Stomach (tissue), 9 donors: ENCODE data around the gene ZFAND2B. TPM values are rescaled to one million over a fixed set of nuclear protein-coding genes. Genes with fewer than 3 reads are reported as not detected.

Source experiments
- DNase-seq, 2 donors: peaks; one replicate each; pipeline versions ENCODE4 v3.0.0 to v3.0.0-alpha.2; 2013 to 2019
- H3K27ac ChIP-seq, 5 donors: fragments of 200-600 bp in 4 of 5; sonication (generic) in 4 of 5; one replicate each; pipeline ENCODE4 v1.5.1; 2013 to 2019; ENCODE audit warnings: mild to moderate bottlenecking in 1 of 5, moderate library complexity in 1 of 5
- H3K27me3 ChIP-seq, 3 donors: fragments of 200-600 bp; sonication (generic); one replicate each; pipeline ENCODE4 v1.5.1; 2017 to 2019; ENCODE audit warnings: mixed run types in 1 of 3
- H3K36me3 ChIP-seq, 4 donors: fragments of 200-600 bp; sonication (generic); 1 replicate in 3 of 4; 2 replicates in 1 of 4; pipeline ENCODE4 v1.5.1; 2016 to 2019
- H3K4me1 ChIP-seq, 4 donors: fragments of 200-600 bp; sonication (generic); one replicate each; pipeline ENCODE4 v1.5.1; 2016 to 2019
- H3K4me3 ChIP-seq, 4 donors: fragments of 200-600 bp; sonication (generic) in 3 of 4; one replicate each; pipeline ENCODE4 v1.5.1; 2016 to 2019; ENCODE audit warnings: mild to moderate bottlenecking in 1 of 4
- H3K9me3 ChIP-seq, 4 donors: fragments of 200-600 bp; sonication (generic); one replicate each; pipeline ENCODE4 v1.5.1; 2016 to 2019
- EP300 ChIP-seq: sonication (generic); formaldehyde crosslinking; IDR thresholded peaks from one replicate; pipeline ENCODE4 v1.6.1; 2017; ENCODE audit warnings: antibody characterized with exemption
- POLR2A ChIP-seq, 4 donors: fragments of 450-650 bp; IDR thresholded peaks; one replicate each; pipeline ENCODE4 v1.6.1; 2016; ENCODE audit warnings: antibody characterized with exemption in 4 of 4, control low read depth in 2 of 4, mild to moderate bottlenecking in 1 of 4, moderate library complexity in 1 of 4
- POLR2AphosphoS5 ChIP-seq, 3 donors: sonication (generic); formaldehyde crosslinking; IDR thresholded peaks; one replicate each; pipeline ENCODE4 v1.6.1; 2016; ENCODE audit warnings: antibody characterized with exemption in 3 of 3
- WGBS, 5 donors: extraction: QIAGEN DNeasy Blood & Tissue Kit in 3 of 5; methylation state at CpG; one replicate each; pipeline versions ENCODE4 v1.1.5 to v1.1.7; 2013 to 2018; 5-methylcytosine and 5-hydroxymethylcytosine counted together
- intact Hi-C: fragments of 100-400 bp; cut with DNase I; formaldehyde crosslinking; loops from one replicate; pipeline ENCODE4 v1.15.1; 2023; ENCODE audit warnings: low total_unique reads
- polyA plus RNA-seq, 3 donors: library from polyadenylated mRNA; stranded (reverse); fragments of 200-250 nt; gene quantifications; one replicate each; pipeline ENCODE4 v1.2.3, GENCODE V29; 2013
- total RNA-seq, 5 donors: library from RNA; depleted of rRNA; stranded (reverse); fragments of >200 nt; gene quantifications; one replicate each; pipeline versions ENCODE4 v1.1.0 to v1.2.3, GENCODE V29; 2014 to 2016
- TF ChIP-seq, protein P1 (sequence below), 7 experiments: fragments of 450-650 bp in 4 of 7; fragments of 200-600 bp in 3 of 7; sonication (generic) in 3 of 7; IDR thresholded peaks; one replicate each; pipeline ENCODE4 v1.5.1; 2016 to 2019; ENCODE audit warnings: antibody characterized with exemption in 7 of 7, control low read depth in 2 of 7, mild to moderate bottlenecking in 1 of 7
- donor health status: healthy with polysubstance abuse.
- donor health status: Bipolar disorder and iron deficiency.
- donor health status: healthy.

Gene ZFAND2B
- total and polyA plus RNA-seq, 8 donors, result 21.3 to 81.3 (median 44.7) TPM

DNA sequence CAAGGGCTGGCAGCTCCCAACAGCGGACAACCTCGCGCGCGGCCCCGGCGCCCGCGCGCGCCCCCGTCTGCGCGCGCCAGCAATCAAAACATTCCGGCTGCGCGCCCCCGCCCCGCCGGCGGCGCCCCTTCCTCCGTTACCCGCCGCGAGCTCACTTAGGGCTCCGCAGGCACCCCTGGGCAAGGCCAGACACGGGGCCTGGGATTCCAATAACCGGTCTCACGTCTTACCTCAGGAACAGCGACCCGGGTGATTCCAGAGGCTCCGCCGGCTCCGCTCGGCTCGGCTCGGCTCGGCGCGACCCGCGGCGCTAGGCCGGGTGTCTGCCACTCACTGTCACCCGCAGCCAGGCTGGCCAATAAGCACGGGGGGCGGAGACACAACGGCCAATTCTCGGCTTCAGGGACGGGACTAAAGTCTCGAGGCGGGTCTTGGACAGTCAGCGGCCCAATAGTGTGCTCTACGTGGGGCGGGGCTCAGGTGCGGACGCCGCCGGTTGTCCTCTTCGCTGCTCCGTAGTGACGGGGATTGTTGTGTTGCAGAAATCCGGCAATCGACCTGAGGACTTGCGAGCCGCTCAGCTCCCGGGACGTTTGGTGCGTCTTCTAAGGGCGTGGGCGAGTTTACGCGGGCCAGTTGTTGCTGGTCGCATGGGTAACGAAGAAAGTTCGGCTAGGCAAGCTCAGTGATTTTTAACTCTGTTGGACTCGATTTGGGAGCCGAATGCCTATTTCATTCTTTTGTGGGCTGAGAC is 22.9 kb downstream of the ZFAND2B start, which contains the start of the genes ANKZF1 and ATG9A:
Gene ANKZF1, plus strand, starts transcription at position 502 of the 754 bp plus-strand sequence. CDS start 452 bp downstream, outside the sequence.
Gene ATG9A, minus strand, starts transcription at position 332 of the 754 bp plus-strand sequence. CDS start 1,612 bp downstream, outside the sequence.
- H3K9me3 ChIP-seq, result no peaks in the 10 kb centered on the region
- DNase-seq, result peak; percentile 99 to 100
- TF ChIP-seq POLR2A (IDR thresholded peaks at IDR 0.05) (peak in 2 of 4 donors; percentile 32 to 79), POLR2AphosphoS5 (IDR thresholded peaks at IDR 0.05) (peak; percentile 95 to 98 (median 96))
- TF ChIP-seq, protein P1, sequence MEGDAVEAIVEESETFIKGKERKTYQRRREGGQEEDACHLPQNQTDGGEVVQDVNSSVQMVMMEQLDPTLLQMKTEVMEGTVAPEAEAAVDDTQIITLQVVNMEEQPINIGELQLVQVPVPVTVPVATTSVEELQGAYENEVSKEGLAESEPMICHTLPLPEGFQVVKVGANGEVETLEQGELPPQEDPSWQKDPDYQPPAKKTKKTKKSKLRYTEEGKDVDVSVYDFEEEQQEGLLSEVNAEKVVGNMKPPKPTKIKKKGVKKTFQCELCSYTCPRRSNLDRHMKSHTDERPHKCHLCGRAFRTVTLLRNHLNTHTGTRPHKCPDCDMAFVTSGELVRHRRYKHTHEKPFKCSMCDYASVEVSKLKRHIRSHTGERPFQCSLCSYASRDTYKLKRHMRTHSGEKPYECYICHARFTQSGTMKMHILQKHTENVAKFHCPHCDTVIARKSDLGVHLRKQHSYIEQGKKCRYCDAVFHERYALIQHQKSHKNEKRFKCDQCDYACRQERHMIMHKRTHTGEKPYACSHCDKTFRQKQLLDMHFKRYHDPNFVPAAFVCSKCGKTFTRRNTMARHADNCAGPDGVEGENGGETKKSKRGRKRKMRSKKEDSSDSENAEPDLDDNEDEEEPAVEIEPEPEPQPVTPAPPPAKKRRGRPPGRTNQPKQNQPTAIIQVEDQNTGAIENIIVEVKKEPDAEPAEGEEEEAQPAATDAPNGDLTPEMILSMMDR (IDR thresholded peaks at IDR 0.05), result no peak
- H3K27me3 ChIP-seq, result no peaks in the 10 kb centered on the region
- H3K4me3 ChIP-seq, result peak within 1 kb of the TSS; percentile 64 to 82 (median 78)
- intact Hi-C loops, result loop anchor here (10.0 kb wide), 1 partner anchor 55 kb away; no protein-coding TSS in a partner anchor
- H3K36me3 ChIP-seq, result peaks cover 37 to 59% (median 53%) of the 10 kb centered on the region in 4 donors
- peak within 1 kb of the TSS; percentile 95 to 98 (median 96) for H3K27ac ChIP-seq
- 0 to 1% (median 1%) methylated on average over 34 to 80 of the region's 80 CpGs for WGBS, 5 donors
- peaks cover 19 to 57% (median 38%) of the 10 kb centered on the region in 4 donors for H3K4me1 ChIP-seq

DNA sequence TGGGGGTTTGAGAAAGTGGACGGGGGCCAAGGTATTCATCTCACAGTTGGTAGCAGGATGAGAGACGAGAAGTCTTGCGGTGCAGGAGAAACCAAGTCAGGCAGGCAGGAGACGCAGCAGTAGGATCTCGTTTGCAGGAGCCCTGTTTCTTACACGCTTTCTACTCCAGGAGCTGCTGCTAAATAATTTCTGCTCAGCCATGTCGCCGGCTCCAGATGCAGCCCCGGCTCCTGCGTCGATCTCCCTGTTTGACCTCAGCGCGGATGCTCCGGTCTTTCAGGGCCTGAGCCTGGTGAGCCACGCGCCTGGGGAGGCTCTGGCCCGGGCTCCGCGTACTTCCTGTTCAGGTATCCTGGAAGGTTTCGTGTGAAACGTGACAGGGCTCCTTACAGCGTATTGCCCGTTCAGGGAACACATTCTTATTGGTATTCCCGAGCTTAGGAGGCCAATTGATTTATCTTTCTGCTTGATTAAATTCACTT is 23.5 kb downstream of the ZFAND2B start:
- H3K27me3 ChIP-seq, result no peaks in the 10 kb centered on the region
- H3K4me1 ChIP-seq, result peaks cover 19 to 57% (median 38%) of the 10 kb centered on the region in 4 donors
- peak; percentile 73 to 87 for DNase-seq
- 0 to 1% (median 0%) methylated on average over 20 to 24 of the region's 24 CpGs for WGBS, 5 donors
- peak overlapping the region; percentile 95 to 98 (median 96) for H3K27ac ChIP-seq
- TF ChIP-seq POLR2A (IDR thresholded peaks at IDR 0.05) (no peak), EP300 (no peak), POLR2AphosphoS5 (IDR thresholded peaks at IDR 0.05) (no peak)
- TF ChIP-seq, protein P1 (IDR thresholded peaks at IDR 0.05), result no peak
- no peaks in the 10 kb centered on the region for H3K9me3 ChIP-seq
- intact Hi-C loops, result no loop called here
- peak overlapping the region; percentile 64 to 82 (median 78) for H3K4me3 ChIP-seq
- H3K36me3 ChIP-seq, result peaks cover 37 to 59% (median 53%) of the 10 kb centered on the region in 4 donors

DNA sequence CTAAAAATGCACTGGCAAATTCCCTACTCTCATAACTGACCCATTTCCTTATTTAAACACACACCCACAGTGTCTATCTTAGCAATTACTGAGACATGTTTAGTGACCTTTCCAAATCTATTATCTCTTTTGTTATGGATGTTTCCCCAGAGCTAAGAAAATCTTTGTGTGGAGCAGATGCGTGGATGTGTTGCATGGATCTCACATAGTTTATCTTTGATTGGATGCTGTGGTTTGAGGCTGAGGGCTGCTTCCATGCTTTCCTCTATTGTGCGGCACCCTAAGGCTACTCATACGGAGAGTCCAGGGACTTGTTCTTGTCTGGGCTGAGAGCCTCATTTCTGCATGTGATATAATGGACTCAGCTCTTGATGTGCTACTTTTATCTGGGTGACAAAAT is 27.7 kb downstream of the ZFAND2B start:
- H3K9me3 ChIP-seq, result no peaks in the 10 kb centered on the region
- no peak overlapping the region for H3K4me3 ChIP-seq
- peaks cover 67 to 76% (median 75%) of the 10 kb centered on the region in 4 donors for H3K36me3 ChIP-seq
- intact Hi-C loops, result no loop called here
- H3K27me3 ChIP-seq, result no peaks in the 10 kb centered on the region
- no peak overlapping the region for H3K27ac ChIP-seq
- DNase-seq, result no peak
- WGBS, 5 donors, result 78 to 96% (median 92%) methylated on average over 3 of the region's 3 CpGs
- H3K4me1 ChIP-seq, result peaks cover 6 to 20% (median 19%) of the 10 kb centered on the region in 4 donors
- TF ChIP-seq EP300 (no peak), POLR2A (IDR thresholded peaks at IDR 0.05) (no peak), POLR2AphosphoS5 (IDR thresholded peaks at IDR 0.05) (no peak)
- TF ChIP-seq, protein P1 (IDR thresholded peaks at IDR 0.05), result no peak

DNA sequence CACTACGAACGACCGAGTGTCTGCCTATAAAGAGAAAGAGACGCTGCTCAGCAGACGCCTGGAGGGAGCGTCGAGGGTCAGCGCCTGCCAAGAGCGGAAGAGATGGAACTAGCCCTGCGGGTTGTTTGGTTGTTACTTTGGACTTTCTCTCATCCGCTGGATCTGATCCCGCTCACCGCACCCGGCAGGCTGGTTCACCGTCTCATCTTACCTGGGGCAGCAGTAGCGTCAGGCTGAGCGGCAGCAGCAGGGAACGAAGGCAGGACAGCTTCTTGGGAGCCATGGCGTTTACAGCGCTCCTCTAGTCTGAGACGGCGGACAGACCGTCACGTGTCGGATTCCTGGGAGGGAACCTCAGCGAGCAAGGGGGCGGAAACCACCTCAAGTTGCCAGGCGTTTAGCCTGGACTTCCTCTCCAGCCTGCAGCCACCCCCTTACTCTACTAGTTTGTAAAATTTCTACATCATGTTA is 36.7 kb downstream of the ZFAND2B start:
- Histone ChIP-seq H3K27me3 (no peaks in the 10 kb centered on the region), H3K4me3 (peak overlapping the region; percentile 4 to 25 (median 21)), H3K27ac (peak overlapping the region in 1 of 5 donors; percentile 27), H3K9me3 (no peaks in the 10 kb centered on the region), H3K4me1 (peaks cover 23 to 40% (median 38%) of the 10 kb centered on the region in 4 donors), H3K36me3 (peaks cover 5 to 37% (median 20%) of the 10 kb centered on the region in 4 donors)
- intact Hi-C loops, result no loop called here
- DNase-seq, result peak in 1 of 2 donors; percentile 50
- WGBS, 5 donors, result 40 to 53% (median 45%) methylated on average over 24 to 28 of the region's 28 CpGs
- TF ChIP-seq, protein P1 (IDR thresholded peaks at IDR 0.05), result no peak
- TF ChIP-seq EP300, result no peak
- no peak for TF ChIP-seq POLR2A (IDR thresholded peaks at IDR 0.05)
- no peak for TF ChIP-seq POLR2AphosphoS5 (IDR thresholded peaks at IDR 0.05)
